GM12872 (cell line): ENCODE data around the gene WDR47.

Source experiments
- TF ChIP-seq, protein P1 (sequence below): IDR thresholded peaks from 3 replicates; pipeline ENCODE4 v1.5.1; 2011; ENCODE audit warnings: low read depth, mild to moderate bottlenecking, low read length, moderate library complexity; ENCODE audit not compliant: insufficient read depth

WDR47 gene

DNA sequence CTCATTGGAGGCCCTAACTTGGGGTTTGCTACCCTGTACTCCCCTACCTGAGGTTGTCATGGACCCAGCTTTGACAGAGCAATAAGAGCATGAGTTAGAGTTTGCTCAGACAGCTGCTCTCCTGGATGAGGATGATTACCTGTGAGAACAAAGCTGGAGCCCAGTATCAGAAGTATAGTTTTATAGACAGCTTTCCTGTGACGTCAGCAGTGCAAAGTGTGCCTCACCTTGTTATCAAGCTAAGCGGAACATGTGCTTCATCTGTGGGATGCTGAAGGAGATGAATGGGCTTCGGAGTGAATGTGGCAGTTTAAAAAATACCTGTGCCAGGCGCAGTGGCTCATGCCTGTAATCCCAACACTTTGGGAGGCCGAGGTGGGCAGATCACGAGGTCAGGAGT, 5.4 kb upstream of the WDR47 start:
- TF ChIP-seq, protein P1, sequence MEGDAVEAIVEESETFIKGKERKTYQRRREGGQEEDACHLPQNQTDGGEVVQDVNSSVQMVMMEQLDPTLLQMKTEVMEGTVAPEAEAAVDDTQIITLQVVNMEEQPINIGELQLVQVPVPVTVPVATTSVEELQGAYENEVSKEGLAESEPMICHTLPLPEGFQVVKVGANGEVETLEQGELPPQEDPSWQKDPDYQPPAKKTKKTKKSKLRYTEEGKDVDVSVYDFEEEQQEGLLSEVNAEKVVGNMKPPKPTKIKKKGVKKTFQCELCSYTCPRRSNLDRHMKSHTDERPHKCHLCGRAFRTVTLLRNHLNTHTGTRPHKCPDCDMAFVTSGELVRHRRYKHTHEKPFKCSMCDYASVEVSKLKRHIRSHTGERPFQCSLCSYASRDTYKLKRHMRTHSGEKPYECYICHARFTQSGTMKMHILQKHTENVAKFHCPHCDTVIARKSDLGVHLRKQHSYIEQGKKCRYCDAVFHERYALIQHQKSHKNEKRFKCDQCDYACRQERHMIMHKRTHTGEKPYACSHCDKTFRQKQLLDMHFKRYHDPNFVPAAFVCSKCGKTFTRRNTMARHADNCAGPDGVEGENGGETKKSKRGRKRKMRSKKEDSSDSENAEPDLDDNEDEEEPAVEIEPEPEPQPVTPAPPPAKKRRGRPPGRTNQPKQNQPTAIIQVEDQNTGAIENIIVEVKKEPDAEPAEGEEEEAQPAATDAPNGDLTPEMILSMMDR: no peak

DNA sequence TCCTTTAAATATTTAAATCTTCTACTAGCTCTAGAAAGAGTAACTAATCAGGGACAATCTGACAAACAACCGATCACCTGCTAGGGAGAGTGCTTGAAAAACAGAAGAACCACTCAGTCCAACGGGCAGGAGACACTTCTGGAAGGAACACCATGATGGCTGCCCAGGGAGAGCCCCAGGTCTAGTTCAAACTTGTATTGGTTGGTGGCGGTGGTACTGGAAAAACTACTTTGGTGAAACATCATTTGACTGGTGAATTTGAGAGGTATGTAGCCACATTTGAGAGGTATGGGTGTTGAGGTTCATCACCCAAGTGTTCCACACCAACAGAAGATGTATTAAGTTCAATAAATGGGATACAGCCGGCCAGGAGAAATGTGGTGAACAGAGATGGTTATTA, 4.8 kb upstream of the WDR47 start:
- TF ChIP-seq, protein P1: no peak

DNA sequence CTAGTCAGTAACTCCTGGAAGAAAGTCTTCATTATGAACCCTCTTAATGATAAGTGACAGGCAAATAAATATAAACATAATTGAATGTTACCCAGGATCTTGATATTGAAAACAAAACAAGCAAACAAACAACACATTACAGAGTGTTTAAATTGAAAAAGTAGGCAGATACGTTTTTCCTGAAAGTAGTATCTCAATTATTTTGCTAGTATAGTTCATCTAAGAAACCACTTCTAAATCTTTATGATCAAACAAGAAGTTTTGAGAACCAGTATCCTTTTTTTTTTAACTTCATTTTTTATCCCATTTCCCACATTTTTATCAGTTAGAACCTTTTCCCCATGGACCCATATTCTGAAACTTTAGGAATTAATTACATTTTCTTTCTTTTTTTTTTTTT, 3.7 kb upstream of the WDR47 start:
- TF ChIP-seq, protein P1: no peak

DNA sequence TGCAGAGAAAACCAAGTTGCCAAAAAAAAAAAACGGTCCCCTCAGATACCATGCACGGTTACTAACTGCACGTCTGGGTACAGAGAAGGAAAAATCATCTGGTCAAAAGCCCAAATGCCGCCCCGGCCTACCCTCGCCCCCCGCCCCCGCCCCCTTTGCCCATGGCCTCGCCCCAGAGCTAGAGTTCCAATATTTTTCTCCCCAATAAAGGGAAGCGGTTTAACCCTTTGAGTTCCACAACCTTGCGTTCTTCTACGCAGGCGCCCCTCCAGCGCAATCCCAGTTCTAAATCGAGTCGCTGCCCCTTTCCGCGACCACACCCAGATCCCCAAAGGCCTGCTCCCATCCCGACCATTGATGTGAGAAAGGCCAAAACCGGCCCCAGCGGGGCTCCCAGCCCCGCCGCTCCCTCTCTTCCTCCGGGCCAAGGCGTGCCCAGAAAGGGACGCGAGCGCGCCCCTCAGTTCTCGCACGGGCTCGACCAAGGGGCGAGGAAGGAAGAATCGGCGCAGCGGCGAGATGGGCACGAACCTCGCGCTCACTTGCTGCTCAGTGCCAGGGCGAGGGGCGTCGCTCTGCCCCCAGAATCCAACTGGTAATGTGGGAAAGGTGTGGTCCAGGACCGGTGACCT, 797 bp downstream of the WDR47 start:
- TF ChIP-seq, protein P1: no peak

DNA sequence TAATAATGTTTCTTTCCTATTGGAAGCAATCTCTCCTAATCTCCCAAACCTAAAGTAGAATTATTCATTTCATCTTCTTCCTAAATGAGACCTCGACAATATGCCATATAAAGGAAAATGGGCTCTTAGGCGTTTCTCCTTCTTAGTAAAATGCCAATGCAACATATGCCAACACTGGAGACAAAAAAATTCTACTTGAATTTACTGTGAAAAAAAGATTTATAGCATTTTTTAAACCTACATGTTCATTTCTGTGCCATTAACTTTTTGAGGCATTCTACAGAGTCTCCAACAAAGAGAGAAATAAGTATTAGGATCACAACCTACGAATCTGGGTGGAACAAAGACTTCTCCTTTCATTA, 1.3 kb downstream of the WDR47 start:
- TF ChIP-seq, protein P1: no peak

DNA sequence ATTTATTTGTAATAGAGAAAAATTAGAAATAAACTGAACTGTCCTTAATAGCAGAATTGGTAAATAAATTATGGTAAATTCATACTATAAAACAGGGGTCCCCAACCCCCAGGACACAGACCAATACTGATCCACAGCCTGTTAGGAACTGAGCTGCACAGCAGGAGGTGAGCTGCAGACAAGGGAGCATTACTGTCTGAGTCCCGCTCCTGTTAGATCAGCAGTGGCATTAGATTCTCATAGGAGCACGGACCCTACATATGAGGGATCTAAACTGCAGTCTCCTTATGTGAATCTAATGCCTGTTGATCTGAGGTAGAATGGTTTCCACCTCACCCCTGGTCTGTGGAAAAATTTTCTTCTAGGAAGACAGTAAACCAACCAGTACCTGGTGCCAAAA, 7.5 kb downstream of the WDR47 start:
- TF ChIP-seq, protein P1: no peak

DNA sequence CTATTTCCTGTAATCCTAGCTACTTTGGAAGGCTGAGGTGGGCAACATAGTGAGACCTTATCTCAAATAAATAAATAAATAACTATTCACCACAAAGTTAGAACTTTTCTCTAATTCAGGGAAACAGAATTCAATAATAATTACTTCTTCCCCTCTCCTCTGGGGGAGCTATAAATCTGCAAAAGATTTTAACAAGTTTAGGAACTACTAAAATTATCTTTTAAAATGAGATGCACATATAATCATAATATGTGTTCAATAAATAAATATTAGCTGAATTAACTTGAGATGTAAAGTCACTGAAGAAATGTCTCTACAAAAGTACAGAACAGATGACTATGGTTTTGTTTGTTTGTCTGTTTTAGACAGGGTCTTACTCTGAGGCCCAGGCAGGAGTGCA, 14.1 kb downstream of the WDR47 start:
- TF ChIP-seq, protein P1: no peak
